ENCODE data around the gene INPP4B. TPM values are rescaled to one million over a fixed set of nuclear protein-coding genes. Genes with fewer than 3 reads are reported as not detected.
"Not testable (repeated sequence)": the region's sequence is repeated elsewhere in the genome, so short reads cannot be mapped to it uniquely, and the experiment has no call there.

Gene INPP4B
- polyA plus RNA-seq, 1 donor from 2014 or later: 1.2 TPM

DNA sequence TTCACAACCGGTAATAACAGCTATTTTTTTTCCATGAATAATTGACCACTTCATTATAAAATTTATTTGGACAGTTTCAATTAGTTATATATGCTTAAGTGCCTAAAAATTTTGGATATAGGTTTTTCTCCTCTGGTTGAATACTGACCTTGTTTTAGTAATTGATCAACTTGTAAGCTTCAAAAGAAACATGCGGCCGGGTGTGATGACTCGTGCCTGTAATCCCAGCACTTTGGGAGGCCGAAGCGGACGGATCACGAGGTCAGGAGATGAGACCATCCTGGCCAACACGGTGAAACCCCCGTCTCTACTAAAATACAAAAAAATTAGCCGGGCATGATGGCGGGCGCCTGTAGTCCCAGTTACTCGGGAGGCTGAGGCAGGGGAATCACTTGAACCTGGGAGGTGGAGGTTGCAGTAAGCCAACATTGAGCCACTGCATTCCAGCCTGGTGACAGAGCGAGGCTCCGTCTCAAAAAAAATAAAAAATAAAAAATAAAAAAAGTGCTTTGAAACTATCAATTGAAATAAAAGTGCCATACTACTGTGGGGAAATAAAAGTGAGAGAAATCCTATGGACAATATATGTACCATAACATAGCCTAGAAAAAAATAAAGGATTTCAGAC is 448.6 kb downstream of the INPP4B start:
- not testable (repeated sequence) for H3K27ac Mint-ChIP-seq, H3K4me3 Mint-ChIP-seq, H3K9me3 Mint-ChIP-seq, H3K4me1 Mint-ChIP-seq, H3K27me3 Mint-ChIP-seq, H3K36me3 Mint-ChIP-seq

DNA sequence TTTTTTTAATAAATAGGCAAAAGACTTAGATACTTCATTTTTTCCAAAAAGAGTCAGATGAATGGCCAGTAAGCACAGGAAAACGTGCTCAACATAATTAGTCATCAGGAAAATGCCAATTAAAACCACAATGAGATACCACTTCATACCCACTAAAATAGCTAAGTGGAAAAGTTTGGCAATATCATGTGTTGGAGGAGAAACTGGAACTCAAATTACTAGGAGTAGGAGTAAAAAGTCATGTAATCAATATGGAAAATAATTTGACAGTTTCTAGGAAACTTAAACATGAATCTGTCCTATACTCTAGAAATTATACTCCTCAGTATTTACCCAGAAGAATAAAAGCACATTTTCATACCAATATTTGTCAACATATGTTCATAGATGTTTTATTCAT is 449.8 kb downstream of the INPP4B start:
- no peak overlapping the region for H3K27ac Mint-ChIP-seq
- H3K9me3 Mint-ChIP-seq: peaks cover 0 to 3% (median 1%) of the 10 kb centered on the region in 3 donors
- H3K4me3 Mint-ChIP-seq: no peak overlapping the region
- H3K36me3 Mint-ChIP-seq: no peaks in the 10 kb centered on the region
- no peaks in the 10 kb centered on the region for H3K4me1 Mint-ChIP-seq
- no peaks in the 10 kb centered on the region for H3K27me3 Mint-ChIP-seq

DNA sequence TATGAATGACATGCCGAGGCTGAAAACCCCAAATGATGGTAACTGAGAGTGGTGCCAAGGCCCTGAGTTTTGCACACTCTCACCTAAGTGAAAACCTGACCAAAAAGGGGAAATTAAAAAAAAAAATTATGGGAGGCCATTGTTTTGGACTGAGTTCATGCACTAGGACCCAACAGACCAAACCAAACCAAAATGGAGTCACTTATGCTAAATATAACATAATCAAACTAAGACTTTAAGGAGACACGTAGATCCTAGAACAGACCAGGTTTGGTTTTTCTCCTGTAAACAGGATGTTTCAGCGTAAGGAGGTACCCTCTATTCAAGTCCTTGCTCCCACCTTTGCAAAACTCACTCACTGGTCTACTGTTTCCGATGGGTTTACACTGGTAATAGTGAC is 453.0 kb downstream of the INPP4B start:
- Mint-ChIP-seq H3K4me1 (no peaks in the 10 kb centered on the region), H3K27ac (peak overlapping the region in 1 of 3 donors; percentile 47), H3K36me3 (no peaks in the 10 kb centered on the region), H3K9me3 (peaks cover 0 to 3% (median 0%) of the 10 kb centered on the region in 3 donors), H3K4me3 (no peak overlapping the region), H3K27me3 (no peaks in the 10 kb centered on the region)

GRCh38 chr4:142386856-142387255 is 459.2 kb downstream of the INPP4B start:
- peaks cover 2% of the 10 kb centered on the region for H3K27me3 Mint-ChIP-seq
- H3K36me3 Mint-ChIP-seq: no peaks in the 10 kb centered on the region
- no peak overlapping the region for H3K27ac Mint-ChIP-seq
- no peak overlapping the region for H3K4me3 Mint-ChIP-seq
- no peaks in the 10 kb centered on the region for H3K4me1 Mint-ChIP-seq
- H3K9me3 Mint-ChIP-seq: peaks cover 0 to 4% (median 2%) of the 10 kb centered on the region in 3 donors

GRCh38 chr4:142386449-142386848 is 459.7 kb downstream of the INPP4B start:
- Mint-ChIP-seq H3K27ac (no peak overlapping the region), H3K4me1 (no peaks in the 10 kb centered on the region), H3K9me3 (peaks cover 0 to 4% (median 2%) of the 10 kb centered on the region in 3 donors), H3K27me3 (peaks cover 2% of the 10 kb centered on the region), H3K36me3 (no peaks in the 10 kb centered on the region), H3K4me3 (no peak overlapping the region)

DNA sequence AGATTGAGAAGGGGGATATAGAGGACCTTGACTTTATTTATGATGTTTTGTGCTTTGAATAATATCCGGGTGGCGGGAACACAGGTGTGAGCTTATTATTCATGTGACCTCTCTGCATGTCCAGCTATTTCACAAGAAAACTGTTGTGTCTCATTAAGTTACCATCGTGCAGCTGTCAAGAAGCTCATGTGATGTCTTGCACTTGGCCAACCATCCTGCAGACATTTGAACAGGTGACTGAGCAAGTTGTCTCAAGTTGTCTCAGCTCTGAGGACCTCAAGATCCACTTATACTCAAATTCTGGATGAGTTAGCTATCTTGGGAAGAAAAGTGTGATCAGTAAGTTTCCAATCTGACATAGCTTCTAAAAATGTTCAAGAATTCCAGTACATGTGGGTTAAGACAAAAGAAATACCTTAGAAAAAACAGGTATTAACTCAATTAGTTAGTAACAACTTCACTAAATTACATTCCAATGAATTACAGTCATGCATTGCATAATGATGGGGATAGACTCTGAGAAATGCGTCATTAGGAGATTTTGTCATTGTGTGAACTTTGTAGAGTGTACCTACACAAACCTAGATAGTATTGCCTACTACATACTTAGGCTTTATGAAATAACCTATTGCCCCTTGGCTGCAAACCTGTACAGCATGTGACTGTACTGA is 462.2 kb downstream of the INPP4B start:
- no peak overlapping the region for H3K4me3 Mint-ChIP-seq
- peaks cover 0 to 2% (median 0%) of the 10 kb centered on the region in 3 donors for H3K4me1 Mint-ChIP-seq
- no peaks in the 10 kb centered on the region for H3K36me3 Mint-ChIP-seq
- H3K27ac Mint-ChIP-seq: no peak overlapping the region
- peaks cover 2% of the 10 kb centered on the region for H3K27me3 Mint-ChIP-seq
- peaks cover 0 to 4% (median 0%) of the 10 kb centered on the region in 3 donors for H3K9me3 Mint-ChIP-seq

DNA sequence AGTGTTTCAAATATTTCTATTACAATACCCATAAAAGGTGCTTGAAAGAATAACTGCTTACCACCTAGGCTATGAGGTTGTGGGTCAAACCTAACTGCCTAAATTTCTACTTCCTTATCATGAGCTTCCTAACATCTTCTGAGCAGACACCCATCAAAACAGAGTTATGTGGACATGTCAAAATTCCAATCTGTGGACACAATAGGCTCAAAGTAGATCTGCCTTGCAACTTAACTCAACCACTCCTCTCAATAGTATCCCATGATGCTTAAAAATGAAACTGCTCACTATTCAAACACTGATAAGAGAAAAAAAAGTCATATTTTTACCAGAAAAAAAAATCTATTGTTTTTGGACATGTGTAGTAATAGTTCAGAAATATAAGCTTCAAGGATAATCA is 462.7 kb downstream of the INPP4B start:
- Mint-ChIP-seq H3K36me3 (no peaks in the 10 kb centered on the region), H3K27me3 (peaks cover 2% of the 10 kb centered on the region), H3K4me1 (peaks cover 0 to 2% (median 0%) of the 10 kb centered on the region in 3 donors), H3K27ac (no peak overlapping the region), H3K9me3 (peaks cover 0 to 4% (median 0%) of the 10 kb centered on the region in 3 donors), H3K4me3 (no peak overlapping the region)

GRCh38 chr4:142380052-142380602 is 466.0 kb downstream of the INPP4B start:
- Mint-ChIP-seq H3K4me1 (peaks cover 0 to 2% (median 0%) of the 10 kb centered on the region in 3 donors), H3K9me3 (no peaks in the 10 kb centered on the region), H3K4me3 (no peak overlapping the region), H3K27me3 (peaks cover 2% of the 10 kb centered on the region), H3K36me3 (no peaks in the 10 kb centered on the region), H3K27ac (no peak overlapping the region)

GRCh38 chr4:142379277-142380051 is 466.6 kb downstream of the INPP4B start:
- peaks cover 0 to 2% (median 0%) of the 10 kb centered on the region in 3 donors for H3K4me1 Mint-ChIP-seq
- no peaks in the 10 kb centered on the region for H3K27me3 Mint-ChIP-seq
- H3K27ac Mint-ChIP-seq: no peak overlapping the region
- H3K9me3 Mint-ChIP-seq: no peaks in the 10 kb centered on the region
- H3K4me3 Mint-ChIP-seq: no peak overlapping the region
- peaks cover 2% of the 10 kb centered on the region for H3K36me3 Mint-ChIP-seq

- H3K27ac Mint-ChIP-seq: no peak overlapping the region
- H3K36me3 Mint-ChIP-seq: peaks cover 2% of the 10 kb centered on the region
- peaks cover 0 to 2% (median 0%) of the 10 kb centered on the region in 3 donors for H3K4me1 Mint-ChIP-seq
- H3K4me3 Mint-ChIP-seq: no peak overlapping the region
- no peaks in the 10 kb centered on the region for H3K27me3 Mint-ChIP-seq
- H3K9me3 Mint-ChIP-seq: no peaks in the 10 kb centered on the region
Observed at GRCh38 chr4:142378179-142378578, 467.9 kb downstream of the INPP4B start.

DNA sequence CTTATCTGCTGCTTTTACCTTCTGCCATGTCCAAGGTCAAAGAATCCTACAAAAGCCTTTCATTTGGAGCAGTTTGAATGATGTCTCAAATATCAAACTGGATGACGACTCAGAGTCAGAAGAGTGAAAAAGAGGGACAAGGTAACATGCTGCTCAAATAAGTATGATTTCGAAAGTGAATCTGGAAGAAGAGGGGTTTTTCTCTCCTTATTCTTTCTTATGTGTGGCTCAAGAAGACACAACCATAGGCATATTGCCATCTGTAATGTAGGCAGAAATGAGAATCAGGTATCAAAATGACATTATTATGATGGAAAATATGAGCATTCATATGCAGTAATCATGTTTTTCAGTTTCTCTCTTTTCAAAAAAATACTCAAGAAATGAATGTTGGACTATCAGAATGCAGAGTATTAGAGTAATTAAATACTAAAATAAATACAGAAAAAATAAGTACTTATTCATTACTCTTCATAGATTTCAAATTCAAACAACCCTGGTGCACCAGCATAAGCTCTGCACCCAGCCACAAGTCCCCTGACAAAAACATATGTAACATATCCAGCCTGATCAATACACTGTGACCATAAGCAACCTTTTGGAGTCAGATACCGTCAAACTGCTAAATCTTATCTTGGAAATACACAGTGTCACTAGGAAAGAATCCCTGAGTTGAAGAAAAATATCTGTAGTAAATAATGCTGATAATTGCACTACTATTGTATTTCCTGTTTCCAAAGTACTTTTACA is 468.6 kb downstream of the INPP4B start:
- Mint-ChIP-seq H3K36me3 (peaks cover 2% of the 10 kb centered on the region), H3K27me3 (no peaks in the 10 kb centered on the region), H3K4me3 (no peak overlapping the region), H3K27ac (no peak overlapping the region), H3K4me1 (peaks cover 0 to 2% (median 0%) of the 10 kb centered on the region in 3 donors), H3K9me3 (no peaks in the 10 kb centered on the region)

GRCh38 chr4:142376204-142376603 is 469.9 kb downstream of the INPP4B start:
- Mint-ChIP-seq H3K27me3 (no peaks in the 10 kb centered on the region), H3K9me3 (peaks cover 0 to under 1% (median 0%) of the 10 kb centered on the region in 3 donors), H3K4me3 (no peak overlapping the region), H3K27ac (no peak overlapping the region), H3K4me1 (peaks cover 0 to 2% (median 0%) of the 10 kb centered on the region in 3 donors), H3K36me3 (peaks cover 2% of the 10 kb centered on the region)

- H3K27me3 Mint-ChIP-seq: no peaks in the 10 kb centered on the region
- peaks cover 2% of the 10 kb centered on the region for H3K36me3 Mint-ChIP-seq
- H3K4me1 Mint-ChIP-seq: no peaks in the 10 kb centered on the region
- no peak overlapping the region for H3K27ac Mint-ChIP-seq
- H3K9me3 Mint-ChIP-seq: peaks cover 0 to 5% (median 4%) of the 10 kb centered on the region in 3 donors
- no peak overlapping the region for H3K4me3 Mint-ChIP-seq
Observed at GRCh38 chr4:142373610-142374009, 472.5 kb downstream of the INPP4B start.

DNA sequence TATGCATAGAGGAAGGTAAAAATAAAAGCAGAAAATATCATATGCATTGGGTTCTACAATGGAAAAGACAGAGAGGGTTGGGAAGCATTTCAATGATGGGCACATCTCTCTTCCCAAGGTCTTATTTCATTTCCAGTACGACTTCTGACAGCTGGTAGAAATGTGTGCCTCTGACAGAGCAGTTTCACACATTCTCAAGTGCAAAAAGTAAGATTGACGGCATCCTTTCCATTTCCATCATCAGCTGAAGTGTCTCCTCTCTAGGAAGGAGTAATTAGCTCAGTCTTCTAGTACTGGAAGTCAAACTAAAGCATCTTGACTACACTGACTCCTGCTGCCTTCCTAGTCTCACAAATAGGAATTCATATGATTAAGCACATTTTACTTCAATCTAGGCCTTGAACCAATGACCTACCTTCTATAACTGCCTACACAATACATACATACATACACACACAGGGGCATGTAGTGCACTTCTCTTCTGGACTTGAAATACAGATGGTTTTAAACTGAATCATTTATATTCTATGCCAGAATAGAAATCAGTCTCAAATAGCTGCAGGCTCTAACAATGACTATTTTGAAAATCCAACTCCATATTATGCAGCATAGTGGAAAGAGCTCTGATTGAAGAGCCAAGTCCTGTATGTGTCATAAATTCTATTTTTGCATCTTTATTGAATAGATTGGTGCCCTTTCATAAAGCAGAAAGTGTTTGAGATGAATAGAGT is 473.4 kb downstream of the INPP4B start:
- Mint-ChIP-seq H3K9me3 (peaks cover 0 to 5% (median 4%) of the 10 kb centered on the region in 3 donors), H3K36me3 (peaks cover 2% of the 10 kb centered on the region), H3K4me1 (no peaks in the 10 kb centered on the region), H3K4me3 (no peak overlapping the region), H3K27ac (no peak overlapping the region), H3K27me3 (no peaks in the 10 kb centered on the region)

All from IgD-negative memory B cell (primary cell).